B cell (primary cell): ENCODE data around the gene CLEC4M. TPM values are rescaled to one million over a fixed set of nuclear protein-coding genes. Genes with fewer than 3 reads are reported as not detected.

ENCODE experiments used
- ATAC-seq: fragments of 200-7000 bp; cut with Tn5 transposase; one replicate; pipeline ENCODE4 v1.10.0; 2021; ENCODE audit warnings: low read depth, mild to moderate bottlenecking, moderate number of reproducible peaks, moderate library complexity
- CTCF ChIA-PET: fragments of 350-600 bp; sonication (Branson Sonifier 250); formaldehyde crosslinking; loops from one replicate; lab custom pipeline; 2021; ENCODE audit warnings: antibody characterized with exemption, inconsistent platforms; lab: Charles Lee
- POLR2A ChIA-PET: fragments of 350-600 bp; sonication (Branson Sonifier 250); formaldehyde crosslinking; loops from one replicate; lab custom pipeline; 2021; ENCODE audit warnings: antibody characterized with exemption; lab: Charles Lee
- DNase-seq: peaks from one replicate; pipeline ENCODE4 v3.0.0; 2013
- H2AFZ ChIP-seq: 2 replicates; pipeline ENCODE4 v1.6.1; 2012; ENCODE audit warnings: mild to moderate bottlenecking, low read depth, low read length; ENCODE audit not compliant: insufficient read depth, poor library complexity, severe bottlenecking
- H3K27ac ChIP-seq, 2 donors: 1 replicate in 1 of 2; 2 replicates in 1 of 2; pipeline ENCODE4 v1.5.1; 2012 to 2013; ENCODE audit warnings: low read length in 2 of 2, mild to moderate bottlenecking in 2 of 2, moderate library complexity in 1 of 2
- H3K27me3 ChIP-seq, 4 experiments: fragments of 200-600 bp in 1 of 4; sonication (generic) in 1 of 4; replicated peaks in 1 of 4; 1 replicate in 2 of 4; 2 replicates in 2 of 4; pipeline versions ENCODE4 v1.6.1 to v1.7.0; 2013 to 2016; ENCODE audit warnings: low read length in 3 of 4, mild to moderate bottlenecking in 2 of 4, mixed read lengths in 1 of 4, moderate library complexity in 1 of 4; ENCODE audit not compliant: insufficient read depth in 4 of 4, control insufficient read depth in 3 of 4; ENCODE audit errors: control extremely low read depth in 1 of 4
- H3K36me3 ChIP-seq, 2 experiments: replicated peaks in 1 of 2; 1 replicate in 1 of 2; 2 replicates in 1 of 2; pipeline versions ENCODE4 v1.6.1 to v1.7.1; 2013; ENCODE audit warnings: low read length in 1 of 2; ENCODE audit not compliant: insufficient read depth in 2 of 2, control insufficient read depth in 1 of 2; ENCODE audit errors: control extremely low read depth in 1 of 2, extremely low read depth in 1 of 2
- H3K4me1 ChIP-seq, 2 donors: fragments of 200-600 bp in 1 of 2; sonication (generic) in 1 of 2; 1 replicate in 1 of 2; 2 replicates in 1 of 2; pipeline versions ENCODE4 v1.5.1 to v1.6.1; 2013 to 2017; ENCODE audit warnings: low read length in 2 of 2; ENCODE audit not compliant: control insufficient read depth in 2 of 2, insufficient read depth in 2 of 2
- H3K4me2 ChIP-seq: replicated peaks from 2 replicates; pipeline ENCODE3; 2012; ENCODE audit warnings: mild to moderate bottlenecking, low read depth, low read length; ENCODE audit not compliant: poor library complexity, severe bottlenecking
- H3K4me3 ChIP-seq, 5 experiments: fragments of 200-600 bp in 1 of 5; sonication (generic) in 1 of 5; 1 replicate in 3 of 5; 2 replicates in 2 of 5; pipeline versions ENCODE4 v1.5.1 to v1.7.0; 2011 to 2016; ENCODE audit warnings: low read length in 4 of 5, mild to moderate bottlenecking in 4 of 5, low read depth in 2 of 5, control low read depth in 1 of 5, moderate library complexity in 1 of 5; ENCODE audit not compliant: insufficient read depth in 1 of 5; ENCODE audit errors: control extremely low read depth in 1 of 5, extremely low read depth in 1 of 5
- H3K79me2 ChIP-seq: fragments of 200-600 bp; sonication (generic); one replicate; pipeline ENCODE4 v1.6.0; 2016; ENCODE audit warnings: low read length; ENCODE audit not compliant: control insufficient read depth, insufficient read depth
- H3K9ac ChIP-seq: fragments of 200-600 bp; sonication (generic); 2 replicates; pipeline ENCODE4 v1.6.1; 2017; ENCODE audit warnings: mild to moderate bottlenecking, low read length, moderate library complexity
- H3K9me3 ChIP-seq, 3 donors: one replicate each; pipeline versions ENCODE4 v1.6.1 to v1.7.1; 2013; ENCODE audit warnings: low read length in 2 of 3; ENCODE audit not compliant: control insufficient read depth in 2 of 3, insufficient read depth in 1 of 3; ENCODE audit errors: control extremely low read depth in 1 of 3
- H4K20me1 ChIP-seq: 2 replicates; pipeline ENCODE4 v1.6.0; 2012; ENCODE audit warnings: mild to moderate bottlenecking, low read length; ENCODE audit not compliant: insufficient read depth, control insufficient read depth, poor library complexity, severe bottlenecking
- H3K27ac Mint-ChIP-seq: one replicate; pipeline ENCODE4 v1.8.0; 2021; ENCODE audit warnings: mixed read lengths
- H3K27me3 Mint-ChIP-seq: one replicate; pipeline ENCODE4 v1.8.0; 2021; ENCODE audit warnings: mixed read lengths
- H3K4me1 Mint-ChIP-seq: one replicate; pipeline ENCODE4 v1.8.0; 2021; ENCODE audit warnings: mixed read lengths
- H3K4me3 Mint-ChIP-seq: one replicate; pipeline ENCODE4 v1.8.0; 2021; ENCODE audit warnings: mixed read lengths
- H3K9me3 Mint-ChIP-seq: one replicate; pipeline ENCODE4 v1.8.0; 2022; ENCODE audit warnings: mixed read lengths; ENCODE audit not compliant: insufficient read depth
- CTCF ChIP-seq: fragments of 200-600 bp; IDR thresholded peaks from one replicate; pipeline ENCODE4 v1.8.0; 2022; ENCODE audit warnings: antibody characterized with exemption, mild to moderate bottlenecking
- EZH2 ChIP-seq: IDR thresholded peaks from 2 replicates; pipeline ENCODE4 v1.6.1; 2012; ENCODE audit warnings: borderline replicate concordance, low read depth, mild to moderate bottlenecking, moderate library complexity, low read length; ENCODE audit not compliant: insufficient read depth, poor library complexity, severe bottlenecking
- WGBS: methylation state at CpG from one replicate; pipeline ENCODE4 v1.1.5; 2013; ENCODE audit warnings: missing lambda C conversion rate; ENCODE audit not compliant: insufficient coverage; 5-methylcytosine and 5-hydroxymethylcytosine counted together
- intact Hi-C: fragments of 100-400 bp; cut with micrococcal nuclease; formaldehyde crosslinking; loops from one replicate; pipeline ENCODE4 v1.10.0; 2022
- polyA plus RNA-seq: library from polyadenylated mRNA; depleted of rRNA; stranded (reverse); fragments of >200 nt; gene quantifications from 2 replicates; pipeline ENCODE4 v1.2.3, GENCODE V29; 2012
- total RNA-seq, 2 donors: library from RNA; stranded (reverse); fragments of 120-200 nt in 1 of 2; gene quantifications; 1 replicate in 1 of 2; 2 replicates in 1 of 2; pipeline versions ENCODE4 v1.2.3 to v1.2.4, GENCODE V29; 2013 to 2022

CLEC4M gene
- total and polyA plus RNA-seq, 2 donors (not counting 1 experiment from before 2014, with no cell fraction given) = 0.10 to 0.52 TPM

DNA sequence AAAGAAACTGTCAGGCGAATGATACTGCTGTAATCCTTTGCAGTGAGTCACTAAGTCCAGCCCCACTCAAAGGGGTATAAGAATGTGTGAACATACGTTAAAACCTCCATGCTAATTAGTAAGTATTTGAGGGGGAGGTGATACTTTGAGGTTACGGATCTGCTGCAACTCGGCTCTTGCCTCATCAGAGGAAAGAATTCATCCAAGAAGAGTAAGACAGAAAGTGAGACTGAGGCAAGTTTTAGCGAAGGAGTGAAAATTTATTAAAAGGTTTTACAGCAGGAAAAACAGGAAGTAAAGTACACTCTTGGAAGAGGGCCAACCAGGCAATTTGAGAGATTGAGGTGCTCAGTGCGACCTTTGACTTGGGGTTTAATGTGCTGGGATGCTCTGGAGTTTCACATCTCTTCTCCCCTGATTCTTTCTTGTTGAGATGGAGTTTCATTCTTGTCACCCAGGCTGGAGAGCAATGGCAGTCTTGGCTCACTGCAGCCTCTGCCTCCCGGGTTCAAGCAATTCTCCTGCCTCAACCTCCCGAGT lies 9.8 kb downstream of the CLEC4M start:
- TF ChIP-seq CTCF (no peak), EZH2 (no peak)
- no peak overlapping the region for H3K27ac Mint-ChIP-seq
- 22% methylated on average over 6 of the region's 8 CpGs for WGBS
- no peaks in the 10 kb centered on the region for H3K9me3 ChIP-seq
- H2AFZ ChIP-seq = no peak overlapping the region
- H3K27me3 Mint-ChIP-seq = peaks cover 29% of the 10 kb centered on the region
- H3K4me3 Mint-ChIP-seq = peak overlapping the region; percentile 38
- H3K27me3 ChIP-seq = peaks cover 0 to 6% (median 0%) of the 10 kb centered on the region in 4 experiments
- intact Hi-C loops = no loop called here
- no peaks in the 10 kb centered on the region for H3K9me3 Mint-ChIP-seq
- no peak overlapping the region for H3K27ac ChIP-seq
- POLR2A ChIA-PET = no interaction called here
- peaks cover 9% of the 10 kb centered on the region in 2 donors for H3K4me1 ChIP-seq
- CTCF ChIA-PET = no interaction called here
- ATAC-seq = no peak
- DNase-seq = peak; percentile 50
- H3K9ac ChIP-seq = no peak overlapping the region
- peaks cover 13% of the 10 kb centered on the region for H3K4me1 Mint-ChIP-seq
- H3K79me2 ChIP-seq = no peaks in the 10 kb centered on the region
- no peak overlapping the region for H3K4me3 ChIP-seq
- H3K4me2 ChIP-seq = no peak overlapping the region
- H4K20me1 ChIP-seq = no peaks in the 10 kb centered on the region
- H3K36me3 ChIP-seq = no peaks in the 10 kb centered on the region

GRCh38 chr19:7773841-7774240 lies 10.8 kb downstream of the CLEC4M start:
- 94% methylated on average over 8 of the region's 9 CpGs for WGBS
- Mint-ChIP-seq H3K4me3 (no peak overlapping the region), H3K27ac (no peak overlapping the region), H3K27me3 (peaks cover 22% of the 10 kb centered on the region), H3K9me3 (no peaks in the 10 kb centered on the region), H3K4me1 (peaks cover 20% of the 10 kb centered on the region)
- Histone ChIP-seq H3K4me2 (no peak overlapping the region), H3K9ac (no peak overlapping the region), H3K27me3 (peaks cover 0 to 6% (median 0%) of the 10 kb centered on the region in 4 experiments), H3K4me3 (no peak overlapping the region), H3K4me1 (peaks cover 15 to 16% of the 10 kb centered on the region in 2 donors), H3K36me3 (no peaks in the 10 kb centered on the region), H2AFZ (no peak overlapping the region), H3K27ac (no peak overlapping the region), H4K20me1 (no peaks in the 10 kb centered on the region), H3K9me3 (no peaks in the 10 kb centered on the region), H3K79me2 (no peaks in the 10 kb centered on the region)
- ChIA-PET POLR2A (no interaction called here), CTCF (interaction anchor here (0.6 kb wide), 1 partner anchor 25 kb away, joined by 3 read pairs; no protein-coding TSS in a partner anchor)
- TF ChIP-seq EZH2 (no peak), CTCF (no peak)
- intact Hi-C loops = no loop called here
- no peak for ATAC-seq
- DNase-seq = no peak
